Right atrium auricular region (tissue), 2 donors: ENCODE measurements around the gene EOLA1. TPM values are rescaled to one million over a fixed set of nuclear protein-coding genes. Genes with fewer than 3 reads are reported as not detected.

Source experiments
- DNase-seq: peaks from one replicate; pipeline ENCODE4 v3.0.0-alpha.2; 2019; ENCODE audit warnings: low spot score
- H3K27ac ChIP-seq, 2 donors: fragments of 200-600 bp; sonication (generic); 1 replicate in 1 of 2; 2 replicates in 1 of 2; pipeline ENCODE4 v1.5.1; 2016 to 2019
- H3K27me3 ChIP-seq, 2 donors: fragments of 200-600 bp; sonication (generic); one replicate each; pipeline versions ENCODE4 v1.5.1 to v1.6.0; 2017 to 2019
- H3K36me3 ChIP-seq: fragments of 200-600 bp; sonication (generic); one replicate; pipeline ENCODE4 v1.5.1; 2016
- H3K4me1 ChIP-seq, 2 donors: fragments of 200-600 bp; sonication (generic); one replicate each; pipeline versions ENCODE4 v1.5.1 to v1.6.0; 2017 to 2019
- H3K4me3 ChIP-seq, 2 donors: fragments of 200-600 bp; sonication (generic); 1 replicate in 1 of 2; 2 replicates in 1 of 2; pipeline ENCODE4 v1.5.1; 2017 to 2019; ENCODE audit warnings: mild to moderate bottlenecking in 1 of 2, moderate library complexity in 1 of 2
- H3K9me3 ChIP-seq, 2 donors: fragments of 200-600 bp; sonication (generic); one replicate each; pipeline ENCODE4 v1.5.1; 2019
- CTCF ChIP-seq, 2 donors: fragments of 200-600 bp; sonication (generic); IDR thresholded peaks; one replicate each; pipeline ENCODE4 v1.5.1; 2019; ENCODE audit warnings: antibody characterized with exemption in 2 of 2
- total RNA-seq, 2 donors: library from RNA; depleted of rRNA; stranded (reverse); fragments of >200 nt; gene quantifications; one replicate each; pipeline ENCODE4 v1.1.0, GENCODE V29; 2016

EOLA1 gene
- total RNA-seq, result 10 to 100 TPM; 10.8 to 14.4 TPM

GRCh38 chrX:149540621-149541520 lies at the start of gene EOLA1:
Gene EOLA1 (plus strand): TSS chrX:149541012. CDS start chrX:149545631, 4,619 bp downstream.
- TF ChIP-seq CTCF (IDR thresholded peaks at IDR 0.05), result no peak
- Histone ChIP-seq H3K27ac (peak within 1 kb of the TSS; percentile 81 to 91), H3K4me3 (peak within 1 kb of the TSS; percentile 50 to 57), H3K9me3 (no peaks in the 10 kb centered on the region), H3K4me1 (peaks cover 0 to 5% of the 10 kb centered on the region in 2 donors), H3K27me3 (no peaks in the 10 kb centered on the region), H3K36me3 (no peaks in the 10 kb centered on the region)
- DNase-seq, result peak; percentile 89

- Histone ChIP-seq H3K4me3 (no peak overlapping the region), H3K27ac (peak overlapping the region; percentile 54 to 73), H3K27me3 (no peaks in the 10 kb centered on the region), H3K4me1 (peaks cover 0 to 4% of the 10 kb centered on the region in 2 donors), H3K9me3 (no peaks in the 10 kb centered on the region), H3K36me3 (peaks cover 25% of the 10 kb centered on the region)
- no peak for DNase-seq
- no peak for TF ChIP-seq CTCF (IDR thresholded peaks at IDR 0.05)
Observed at GRCh38 chrX:149491812-149492211, 49.0 kb upstream of the EOLA1 start.

- Histone ChIP-seq H3K36me3 (peaks cover 41% of the 10 kb centered on the region), H3K4me3 (no peak overlapping the region), H3K4me1 (peaks cover 0 to 4% of the 10 kb centered on the region in 2 donors), H3K9me3 (no peaks in the 10 kb centered on the region), H3K27ac (peak overlapping the region; percentile 54 to 73), H3K27me3 (no peaks in the 10 kb centered on the region)
- DNase-seq, result no peak
- TF ChIP-seq CTCF (IDR thresholded peaks at IDR 0.05), result peak in 1 of 2 donors; percentile 25
Observed at GRCh38 chrX:149493567-149494562, 46.9 kb upstream of the EOLA1 start.

GRCh38 chrX:149494844-149495565 lies 45.8 kb upstream of the EOLA1 start:
- no peak for TF ChIP-seq CTCF (IDR thresholded peaks at IDR 0.05)
- no peak overlapping the region for H3K4me3 ChIP-seq
- peaks cover 0 to 4% of the 10 kb centered on the region in 2 donors for H3K4me1 ChIP-seq
- H3K9me3 ChIP-seq, result no peaks in the 10 kb centered on the region
- DNase-seq, result peak; percentile 50
- peaks cover 41% of the 10 kb centered on the region for H3K36me3 ChIP-seq
- no peaks in the 10 kb centered on the region for H3K27me3 ChIP-seq
- H3K27ac ChIP-seq, result peak overlapping the region in 1 of 2 donors; percentile 73

GRCh38 chrX:149495573-149496071 lies 45.2 kb upstream of the EOLA1 start:
- Histone ChIP-seq H3K4me1 (peaks cover 0 to 4% of the 10 kb centered on the region in 2 donors), H3K36me3 (peaks cover 41% of the 10 kb centered on the region), H3K9me3 (no peaks in the 10 kb centered on the region), H3K27ac (peak overlapping the region in 1 of 2 donors; percentile 73), H3K4me3 (no peak overlapping the region), H3K27me3 (no peaks in the 10 kb centered on the region)
- no peak for TF ChIP-seq CTCF (IDR thresholded peaks at IDR 0.05)
- peak; percentile 60 for DNase-seq
